Measurements from ENCODE around the gene ODF2.
"Not testable (repeated sequence)": the region's sequence is repeated elsewhere in the genome, so short reads cannot be mapped to it uniquely, and the experiment has no call there.

Gene ODF2

DNA sequence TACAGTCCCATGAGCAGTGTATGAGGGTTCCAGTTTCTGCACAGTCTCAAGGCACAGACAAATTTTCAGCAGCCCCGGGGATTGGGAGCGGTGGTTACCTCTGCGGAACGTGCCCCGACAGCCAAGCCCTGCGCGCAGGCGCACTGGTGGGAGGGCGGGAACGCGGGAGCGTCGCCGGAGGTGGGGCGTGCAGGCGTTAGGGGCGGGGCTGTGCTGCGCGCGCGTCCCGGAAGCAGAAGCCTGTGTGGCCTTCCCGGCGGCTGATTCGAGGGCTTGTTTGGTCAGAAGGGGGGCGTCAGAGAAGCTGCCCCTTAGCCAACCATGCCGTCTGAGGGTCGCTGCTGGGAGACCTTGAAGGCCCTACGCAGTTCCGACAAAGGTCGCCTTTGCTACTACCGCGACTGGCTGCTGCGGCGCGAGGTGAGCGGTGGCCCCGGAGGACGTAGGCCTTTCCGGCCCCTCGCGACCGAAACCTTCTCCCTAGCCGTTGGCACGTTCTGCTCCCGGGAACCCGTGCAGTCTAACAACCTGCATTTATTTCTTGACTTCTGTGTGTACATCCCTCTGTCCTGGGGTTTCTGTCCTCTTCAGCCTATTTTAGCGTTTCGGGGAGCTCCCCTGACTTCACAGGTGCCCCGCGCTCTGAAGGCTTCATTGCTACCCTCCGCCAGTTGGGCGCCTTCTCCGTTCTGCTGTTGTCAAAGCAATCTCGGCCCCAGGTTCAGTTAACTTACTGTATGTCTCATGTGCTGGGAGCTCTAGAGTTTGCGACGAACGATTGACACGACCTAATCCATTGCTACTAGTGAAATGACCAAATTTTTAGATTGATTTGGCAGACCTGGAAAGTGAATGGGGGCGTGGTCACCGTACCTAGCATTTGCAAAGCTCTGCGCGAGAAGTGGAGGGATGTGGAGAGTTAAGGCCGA, 48.9 kb downstream of the ODF2 start, which contains the start of gene GLE1:
Gene GLE1 (plus strand): TSS at position 235 of the 929 bp plus-strand sequence. CDS start 87 bp downstream, at position 322.
- peak within 1 kb of the TSS; percentile 76 for H3K4me3 ChIP-seq (replicated peaks; ENCODE audit: low read depth, low read length)
- H3K27me3 ChIP-seq (replicated peaks; ENCODE audit: control insufficient read depth, insufficient read depth, low read length): no peaks in the 10 kb centered on the region
- DNase-seq (ENCODE audit: extremely low read depth, insufficient read length): peak; percentile 97
- TF ChIP-seq, protein P1, sequence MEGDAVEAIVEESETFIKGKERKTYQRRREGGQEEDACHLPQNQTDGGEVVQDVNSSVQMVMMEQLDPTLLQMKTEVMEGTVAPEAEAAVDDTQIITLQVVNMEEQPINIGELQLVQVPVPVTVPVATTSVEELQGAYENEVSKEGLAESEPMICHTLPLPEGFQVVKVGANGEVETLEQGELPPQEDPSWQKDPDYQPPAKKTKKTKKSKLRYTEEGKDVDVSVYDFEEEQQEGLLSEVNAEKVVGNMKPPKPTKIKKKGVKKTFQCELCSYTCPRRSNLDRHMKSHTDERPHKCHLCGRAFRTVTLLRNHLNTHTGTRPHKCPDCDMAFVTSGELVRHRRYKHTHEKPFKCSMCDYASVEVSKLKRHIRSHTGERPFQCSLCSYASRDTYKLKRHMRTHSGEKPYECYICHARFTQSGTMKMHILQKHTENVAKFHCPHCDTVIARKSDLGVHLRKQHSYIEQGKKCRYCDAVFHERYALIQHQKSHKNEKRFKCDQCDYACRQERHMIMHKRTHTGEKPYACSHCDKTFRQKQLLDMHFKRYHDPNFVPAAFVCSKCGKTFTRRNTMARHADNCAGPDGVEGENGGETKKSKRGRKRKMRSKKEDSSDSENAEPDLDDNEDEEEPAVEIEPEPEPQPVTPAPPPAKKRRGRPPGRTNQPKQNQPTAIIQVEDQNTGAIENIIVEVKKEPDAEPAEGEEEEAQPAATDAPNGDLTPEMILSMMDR (IDR thresholded peaks at IDR 0.05; ENCODE audit: insufficient read depth, low read length, poor library complexity, severe bottlenecking): no peak
- no peaks in the 10 kb centered on the region; the same call in 1 of the 2 replicates for H3K36me3 ChIP-seq (ENCODE audit: control insufficient read depth, insufficient read depth, low read length)

- TF ChIP-seq, protein P1 (IDR thresholded peaks at IDR 0.05; ENCODE audit: insufficient read depth, low read length, poor library complexity, severe bottlenecking): no peak
- DNase-seq (ENCODE audit: extremely low read depth, insufficient read length): no peak
- peak overlapping the region; percentile 76 for H3K4me3 ChIP-seq (replicated peaks; ENCODE audit: low read depth, low read length)
Measured at GRCh38 chr9:128505414-128505765, 49.6 kb downstream of the ODF2 start.

GRCh38 chr9:128505906-128506305, 50.1 kb downstream of the ODF2 start:
- DNase-seq (ENCODE audit: extremely low read depth, insufficient read length); H3K4me3 ChIP-seq (replicated peaks; ENCODE audit: low read depth, low read length); H3K36me3 ChIP-seq (ENCODE audit: control insufficient read depth, insufficient read depth, low read length); H3K27me3 ChIP-seq (replicated peaks; ENCODE audit: control insufficient read depth, insufficient read depth, low read length): not testable (repeated sequence)

More at GRCh38 chr9:128505414-128505765, 49.6 kb downstream of the ODF2 start:
- H3K36me3 ChIP-seq (ENCODE audit: control insufficient read depth, insufficient read depth, low read length): no peaks in the 10 kb centered on the region; the same call in 1 of the 2 replicates
- H3K27me3 ChIP-seq (replicated peaks; ENCODE audit: control insufficient read depth, insufficient read depth, low read length): no peaks in the 10 kb centered on the region

GRCh38 chr9:128512820-128513219, 57.0 kb downstream of the ODF2 start:
- TF ChIP-seq, protein P1 (IDR thresholded peaks at IDR 0.05; ENCODE audit: insufficient read depth, low read length, poor library complexity, severe bottlenecking): no peak
- DNase-seq (ENCODE audit: extremely low read depth, insufficient read length): no peak
- peaks cover 5% of the 10 kb centered on the region for H3K36me3 ChIP-seq (ENCODE audit: control insufficient read depth, insufficient read depth, low read length)

GRCh38 chr9:128521956-128522355, 66.2 kb downstream of the ODF2 start:
- TF ChIP-seq, protein P1 (IDR thresholded peaks at IDR 0.05; ENCODE audit: insufficient read depth, low read length, poor library complexity, severe bottlenecking): no peak
- Histone ChIP-seq H3K4me3 (replicated peaks; ENCODE audit: low read depth, low read length) (no peak overlapping the region), H3K36me3 (ENCODE audit: control insufficient read depth, insufficient read depth, low read length) (peaks cover 11% of the 10 kb centered on the region), H3K27me3 (replicated peaks; ENCODE audit: control insufficient read depth, insufficient read depth, low read length) (no peaks in the 10 kb centered on the region)
- DNase-seq (ENCODE audit: extremely low read depth, insufficient read length): no peak

More at GRCh38 chr9:128512820-128513219, 57.0 kb downstream of the ODF2 start:
- Histone ChIP-seq H3K4me3 (replicated peaks; ENCODE audit: low read depth, low read length) (no peak overlapping the region), H3K27me3 (replicated peaks; ENCODE audit: control insufficient read depth, insufficient read depth, low read length) (no peaks in the 10 kb centered on the region)

- Histone ChIP-seq H3K36me3 (ENCODE audit: control insufficient read depth, insufficient read depth, low read length) (peaks cover 13% of the 10 kb centered on the region), H3K27me3 (replicated peaks; ENCODE audit: control insufficient read depth, insufficient read depth, low read length) (no peaks in the 10 kb centered on the region), H3K4me3 (replicated peaks; ENCODE audit: low read depth, low read length) (no peak overlapping the region)
- TF ChIP-seq, protein P1 (IDR thresholded peaks at IDR 0.05; ENCODE audit: insufficient read depth, low read length, poor library complexity, severe bottlenecking): no peak
- no peak for DNase-seq (ENCODE audit: extremely low read depth, insufficient read length)
Measured at GRCh38 chr9:128523199-128523925, 67.6 kb downstream of the ODF2 start.
